GM13977 (cell line): ENCODE data around the gene ROBO1.

ENCODE experiments used
- DNase-seq: peaks from one replicate; pipeline ENCODE4 v3.0.0; 2012; ENCODE audit warnings: low spot score
- CTCF ChIP-seq: IDR thresholded peaks from 2 replicates; pipeline ENCODE4 v1.5.1; 2012; ENCODE audit warnings: mild to moderate bottlenecking, control low read depth; ENCODE audit not compliant: insufficient read depth; ENCODE audit errors: extremely low read depth, missing control alignments
- in situ Hi-C: fragments of 300-500 bp; cut with MboI; formaldehyde crosslinking; loops from one replicate; pipeline ENCODE4 v1.12.0; 2022; ENCODE audit warnings: low sequenced_read_pairs, low pct_unique_long_range_greater_than_20kb, mixed read lengths, inconsistent platforms; ENCODE audit not compliant: unreplicated experiment

Gene ROBO1

GRCh38 chr3:78868570-78868969, 899.2 kb downstream of the ROBO1 start:
- DNase-seq, result no peak
- in situ Hi-C loops, result no loop called here
- no peak for TF ChIP-seq CTCF

- TF ChIP-seq CTCF, result no peak
- in situ Hi-C loops, result no loop called here
- DNase-seq, result no peak
Measured at GRCh38 chr3:78867409-78868372, 900.1 kb downstream of the ROBO1 start.

- DNase-seq, result no peak
- TF ChIP-seq CTCF, result no peak
- in situ Hi-C loops, result no loop called here
Measured at GRCh38 chr3:78863306-78864203, 904.2 kb downstream of the ROBO1 start.

DNA sequence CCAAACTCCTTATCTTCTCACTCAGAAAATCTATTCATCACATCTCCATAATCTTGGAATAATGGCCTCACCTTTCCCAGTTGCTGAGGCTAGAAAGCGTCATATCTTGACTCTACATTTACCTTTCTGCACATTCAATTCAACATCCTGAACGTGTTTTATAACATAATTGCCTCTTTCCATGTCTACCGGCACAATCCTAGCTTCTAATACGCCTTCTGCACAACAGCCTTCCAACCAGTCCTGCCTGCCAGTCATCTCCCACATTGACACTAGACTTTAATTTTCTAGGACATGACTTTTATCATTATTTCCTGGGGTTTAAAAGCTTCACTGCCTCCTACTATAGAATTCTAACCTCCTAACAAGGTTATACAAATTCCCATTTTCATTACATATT, 906.6 kb downstream of the ROBO1 start:
- in situ Hi-C loops, result no loop called here
- DNase-seq, result no peak
- TF ChIP-seq CTCF, result no peak

GRCh38 chr3:78860567-78860966, 907.2 kb downstream of the ROBO1 start:
- no peak for TF ChIP-seq CTCF
- in situ Hi-C loops, result no loop called here
- no peak for DNase-seq

DNA sequence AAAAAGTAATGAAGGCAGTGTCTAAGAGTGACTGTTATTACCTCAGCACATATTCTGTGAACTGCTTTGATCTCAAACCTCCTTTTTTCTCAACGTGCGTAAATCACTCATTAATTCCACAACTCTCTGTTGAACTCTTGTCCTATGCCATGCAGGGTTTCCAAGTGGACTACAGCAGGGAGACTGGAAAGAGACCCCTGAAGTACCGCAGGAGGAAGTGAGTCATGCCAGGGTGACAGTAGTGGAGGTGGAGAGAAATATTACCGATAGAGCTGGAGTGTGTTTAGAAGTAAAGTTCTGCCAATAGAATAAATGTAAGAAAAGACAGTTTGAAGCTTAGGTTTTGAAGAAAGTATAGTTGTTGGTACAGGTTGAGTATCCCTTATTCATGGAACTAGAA, 908.9 kb downstream of the ROBO1 start:
- DNase-seq, result no peak
- in situ Hi-C loops, result no loop called here
- TF ChIP-seq CTCF, result no peak
